OCI-LY7 (cell line): ENCODE measurements around the gene SAE1. TPM values are rescaled to one million over a fixed set of nuclear protein-coding genes. Genes with fewer than 3 reads are reported as not detected.
"Not testable (repeated sequence)": the region's sequence is repeated elsewhere in the genome, so short reads cannot be mapped to it uniquely, and the experiment has no call there.

ENCODE experiments used
- BruUV-seq: library from RNA; stranded (reverse); fragments of 400-500 nt; replicated peaks from 2 replicates; lab custom pipeline; 2021; lab: Mats Ljungman, UMichigan
- CTCF ChIA-PET: fragments of 300-600 bp; sonication (Branson Sonifier 250); formaldehyde crosslinking; loops from one replicate; lab custom pipeline; 2022; ENCODE audit warnings: antibody characterized with exemption; ENCODE audit not compliant: unreplicated experiment; lab: Charles Lee
- POLR2A ChIA-PET: fragments of 300-600 bp; sonication (Branson Sonifier 250); formaldehyde crosslinking; loops from one replicate; lab custom pipeline; 2022; ENCODE audit warnings: antibody characterized with exemption; lab: Charles Lee
- DNase-seq: peaks from one replicate; pipeline ENCODE4 v3.0.0-alpha.2; 2015; ENCODE audit warnings: low spot score
- H2AFZ ChIP-seq: fragments of 200-600 bp; sonication (generic), shearing (Covaris generic); 2 replicates; pipeline ENCODE4 v1.6.1; 2014; ENCODE audit warnings: mild to moderate bottlenecking, antibody characterized with exemption, low read length, moderate library complexity
- H3K27ac ChIP-seq: fragments of 200-600 bp; sonication (generic); 2 replicates; pipeline ENCODE4 v1.5.1; 2014; ENCODE audit warnings: mixed run types, low read depth, mild to moderate bottlenecking, moderate library complexity, low read length, inconsistent platforms; ENCODE audit not compliant: poor library complexity, severe bottlenecking
- H3K36me3 ChIP-seq: fragments of 200-600 bp; sonication (generic); 2 replicates; pipeline ENCODE4 v1.6.1; 2014; ENCODE audit warnings: mild to moderate bottlenecking, antibody characterized with exemption, low read length, moderate library complexity, mixed read lengths; ENCODE audit not compliant: insufficient read depth
- H3K4me1 ChIP-seq: fragments of 200-600 bp; sonication (generic); 2 replicates; pipeline ENCODE4 v1.5.1; 2014; ENCODE audit warnings: mild to moderate bottlenecking, low read length; ENCODE audit not compliant: insufficient read depth, poor library complexity, severe bottlenecking
- H3K4me2 ChIP-seq: fragments of 200-600 bp; sonication (generic); 2 replicates; pipeline ENCODE4 v1.6.1; 2014; ENCODE audit warnings: mild to moderate bottlenecking, low read length
- H3K4me3 ChIP-seq: fragments of 200-600 bp; sonication (generic); 2 replicates; pipeline ENCODE4 v1.5.1; 2014; ENCODE audit warnings: mild to moderate bottlenecking, low read depth, low read length; ENCODE audit not compliant: poor library complexity, severe bottlenecking
- H3K79me2 ChIP-seq: fragments of 200-600 bp; sonication (generic); 2 replicates; pipeline ENCODE4 v1.6.1; 2016; ENCODE audit warnings: low read depth, mild to moderate bottlenecking, low read length, moderate library complexity, mixed read lengths; ENCODE audit not compliant: insufficient read depth
- H3K9me2 ChIP-seq: fragments of 200-600 bp; sonication (generic); 2 replicates; pipeline ENCODE4 v1.6.1; 2016; ENCODE audit warnings: mild to moderate bottlenecking, low read length, mixed read lengths; ENCODE audit not compliant: insufficient read depth
- H3K9me3 ChIP-seq: fragments of 200-600 bp; sonication (generic); 2 replicates; pipeline ENCODE4 v1.6.1; 2014; ENCODE audit warnings: mild to moderate bottlenecking, mixed run types, low read length, mixed read lengths
- H4K20me1 ChIP-seq: fragments of 200-600 bp; sonication (generic); 2 replicates; pipeline ENCODE4 v1.6.1; 2014; ENCODE audit warnings: mild to moderate bottlenecking, antibody characterized with exemption, low read length, moderate library complexity, mixed read lengths; ENCODE audit not compliant: insufficient read depth
- EZH2phosphoT487 ChIP-seq: fragments of 200-600 bp; sonication (generic); IDR thresholded peaks from 2 replicates; pipeline ENCODE4 v1.6.1; 2018; ENCODE audit warnings: low read depth, borderline replicate concordance, mild to moderate bottlenecking, mixed run types, antibody characterized with exemption, low read length, moderate library complexity, mixed read lengths
- intact Hi-C: fragments of 100-400 bp; cut with micrococcal nuclease; formaldehyde crosslinking; loops from one replicate; pipeline ENCODE4 v1.10.0; 2022; ENCODE audit not compliant: unreplicated experiment
- total RNA-seq, 2 experiments: library from RNA; depleted of rRNA in 1 of 2; stranded (reverse); fragments of >200 nt in 1 of 2; shearing (Covaris generic) in 1 of 2; gene quantifications; 2 replicates each; pipeline ENCODE4 v1.2.3, GENCODE V29; 2014 to 2022
- TF ChIP-seq, protein P1 (sequence below): fragments of 200-600 bp; sonication (generic); conservative IDR thresholded peaks from 2 replicates; pipeline ENCODE4 v1.5.1; 2014; ENCODE audit warnings: mild to moderate bottlenecking, antibody characterized with exemption, low read length, moderate library complexity, mixed read lengths

SAE1 gene
- total RNA-seq, 2 experiments from 2014 or later = 144 to 165 TPM

GRCh38 chr19:47098608-47099007 lies 32.0 kb upstream of the SAE1 start:
- CTCF ChIA-PET = no interaction called here
- H3K4me2 ChIP-seq = no peak overlapping the region
- TF ChIP-seq EZH2phosphoT487 = no peak
- TF ChIP-seq, protein P1, sequence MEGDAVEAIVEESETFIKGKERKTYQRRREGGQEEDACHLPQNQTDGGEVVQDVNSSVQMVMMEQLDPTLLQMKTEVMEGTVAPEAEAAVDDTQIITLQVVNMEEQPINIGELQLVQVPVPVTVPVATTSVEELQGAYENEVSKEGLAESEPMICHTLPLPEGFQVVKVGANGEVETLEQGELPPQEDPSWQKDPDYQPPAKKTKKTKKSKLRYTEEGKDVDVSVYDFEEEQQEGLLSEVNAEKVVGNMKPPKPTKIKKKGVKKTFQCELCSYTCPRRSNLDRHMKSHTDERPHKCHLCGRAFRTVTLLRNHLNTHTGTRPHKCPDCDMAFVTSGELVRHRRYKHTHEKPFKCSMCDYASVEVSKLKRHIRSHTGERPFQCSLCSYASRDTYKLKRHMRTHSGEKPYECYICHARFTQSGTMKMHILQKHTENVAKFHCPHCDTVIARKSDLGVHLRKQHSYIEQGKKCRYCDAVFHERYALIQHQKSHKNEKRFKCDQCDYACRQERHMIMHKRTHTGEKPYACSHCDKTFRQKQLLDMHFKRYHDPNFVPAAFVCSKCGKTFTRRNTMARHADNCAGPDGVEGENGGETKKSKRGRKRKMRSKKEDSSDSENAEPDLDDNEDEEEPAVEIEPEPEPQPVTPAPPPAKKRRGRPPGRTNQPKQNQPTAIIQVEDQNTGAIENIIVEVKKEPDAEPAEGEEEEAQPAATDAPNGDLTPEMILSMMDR = no peak
- H3K79me2 ChIP-seq = peaks cover 78% of the 10 kb centered on the region
- POLR2A ChIA-PET = no interaction called here
- no peaks in the 10 kb centered on the region for H4K20me1 ChIP-seq
- no peaks in the 10 kb centered on the region for H3K4me1 ChIP-seq
- H3K4me3 ChIP-seq = no peak overlapping the region
- no peaks in the 10 kb centered on the region for H3K9me2 ChIP-seq
- intact Hi-C loops = no loop called here
- no peak for DNase-seq
- no peaks in the 10 kb centered on the region for H3K9me3 ChIP-seq
- peaks cover 72% of the 10 kb centered on the region for H3K36me3 ChIP-seq
- H2AFZ ChIP-seq = no peak overlapping the region
- BruUV-seq = no TSS peak
- H3K27ac ChIP-seq = no peak overlapping the region

DNA sequence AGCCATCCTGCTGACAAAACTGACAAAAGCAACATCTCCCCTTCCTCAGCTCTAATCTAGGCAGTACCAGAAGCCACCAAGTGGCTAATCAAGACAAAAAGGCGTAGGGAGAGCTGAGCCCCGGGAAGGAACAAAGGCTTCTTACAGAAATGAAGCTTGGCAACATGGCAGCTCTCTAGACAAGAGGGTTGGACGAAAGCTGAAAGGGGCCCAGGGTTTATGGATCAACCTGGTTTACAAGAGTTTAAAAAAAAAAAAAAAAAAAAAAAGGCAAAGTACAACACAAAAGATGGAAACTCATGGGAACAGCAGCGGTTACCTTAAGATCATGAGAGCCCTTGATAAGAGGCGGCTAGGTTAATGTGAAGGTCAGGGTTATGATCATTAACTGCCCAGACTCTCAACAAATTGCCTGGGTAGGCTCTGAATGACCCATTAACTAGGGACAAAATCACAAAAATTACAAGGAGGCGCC lies 31.0 kb upstream of the SAE1 start:
- Histone ChIP-seq H4K20me1 (no peaks in the 10 kb centered on the region), H3K9me2 (no peaks in the 10 kb centered on the region), H3K79me2 (peaks cover 83% of the 10 kb centered on the region), H3K9me3 (no peaks in the 10 kb centered on the region), H2AFZ (no peak overlapping the region), H3K4me3 (no peak overlapping the region), H3K4me2 (no peak overlapping the region), H3K27ac (no peak overlapping the region), H3K36me3 (peaks cover 66% of the 10 kb centered on the region), H3K4me1 (no peaks in the 10 kb centered on the region)
- BruUV-seq = no TSS peak
- ChIA-PET POLR2A (interaction anchor here (0.6 kb wide), 1 partner anchor 26 kb away, joined by 4 read pairs; no protein-coding TSS in a partner anchor), CTCF (no interaction called here)
- TF ChIP-seq, protein P1 = no peak
- no peak for TF ChIP-seq EZH2phosphoT487
- intact Hi-C loops = no loop called here
- DNase-seq = no peak

- intact Hi-C loops = no loop called here
- ChIA-PET CTCF (no interaction called here), POLR2A (no interaction called here)
- DNase-seq = no peak
- Histone ChIP-seq H3K4me2 (no peak overlapping the region), H2AFZ (no peak overlapping the region), H3K9me2 (no peaks in the 10 kb centered on the region), H3K4me3 (no peak overlapping the region), H3K4me1 (no peaks in the 10 kb centered on the region), H3K79me2 (peaks cover 84% of the 10 kb centered on the region), H3K9me3 (no peaks in the 10 kb centered on the region), H3K36me3 (peaks cover 66% of the 10 kb centered on the region), H3K27ac (no peak overlapping the region), H4K20me1 (no peaks in the 10 kb centered on the region)
- BruUV-seq = TSS peak; percentile 43
- TF ChIP-seq EZH2phosphoT487 = no peak
- TF ChIP-seq, protein P1 = no peak
These were observed 30.3 kb upstream of the SAE1 start for GRCh38 chr19:47100290-47100689.

- H3K9me2 ChIP-seq, intact Hi-C loops, H3K9me3 ChIP-seq, H3K27ac ChIP-seq, H3K4me3 ChIP-seq, H4K20me1 ChIP-seq, H3K4me1 ChIP-seq, POLR2A ChIA-PET, CTCF ChIA-PET, H2AFZ ChIP-seq, H3K4me2 ChIP-seq, BruUV-seq, DNase-seq: not testable (repeated sequence)
- Histone ChIP-seq H3K79me2 (peaks cover 84% of the 10 kb centered on the region), H3K36me3 (peaks cover 66% of the 10 kb centered on the region)
These were observed 29.5 kb upstream of the SAE1 start for GRCh38 chr19:47101116-47101515.
